Esophagus muscularis mucosa (tissue), 4 donors: ENCODE results near the gene SIGLEC8.

ENCODE experiments used
- EP300 ChIP-seq: sonication (generic); formaldehyde crosslinking; IDR thresholded peaks from one replicate; pipeline ENCODE4 v1.6.1; 2017; ENCODE audit warnings: antibody characterized with exemption
- POLR2A ChIP-seq: fragments of 450-650 bp; IDR thresholded peaks from one replicate; pipeline ENCODE4 v1.6.1; 2017; ENCODE audit warnings: antibody characterized with exemption, moderate library complexity, mild to moderate bottlenecking, low read depth
- POLR2AphosphoS5 ChIP-seq, 2 donors: sonication (generic); formaldehyde crosslinking; IDR thresholded peaks; one replicate each; pipeline ENCODE4 v1.6.1; 2017; ENCODE audit warnings: antibody characterized with exemption in 2 of 2
- TF ChIP-seq, protein P1 (sequence below), 3 experiments: fragments of 200-600 bp in 2 of 3; fragments of 450-650 bp in 1 of 3; sonication (generic) in 2 of 3; IDR thresholded peaks; one replicate each; pipeline ENCODE4 v1.5.1; 2017 to 2019; ENCODE audit warnings: antibody characterized with exemption in 3 of 3, mild to moderate bottlenecking in 2 of 3, moderate library complexity in 1 of 3

- TF ChIP-seq, protein P1, sequence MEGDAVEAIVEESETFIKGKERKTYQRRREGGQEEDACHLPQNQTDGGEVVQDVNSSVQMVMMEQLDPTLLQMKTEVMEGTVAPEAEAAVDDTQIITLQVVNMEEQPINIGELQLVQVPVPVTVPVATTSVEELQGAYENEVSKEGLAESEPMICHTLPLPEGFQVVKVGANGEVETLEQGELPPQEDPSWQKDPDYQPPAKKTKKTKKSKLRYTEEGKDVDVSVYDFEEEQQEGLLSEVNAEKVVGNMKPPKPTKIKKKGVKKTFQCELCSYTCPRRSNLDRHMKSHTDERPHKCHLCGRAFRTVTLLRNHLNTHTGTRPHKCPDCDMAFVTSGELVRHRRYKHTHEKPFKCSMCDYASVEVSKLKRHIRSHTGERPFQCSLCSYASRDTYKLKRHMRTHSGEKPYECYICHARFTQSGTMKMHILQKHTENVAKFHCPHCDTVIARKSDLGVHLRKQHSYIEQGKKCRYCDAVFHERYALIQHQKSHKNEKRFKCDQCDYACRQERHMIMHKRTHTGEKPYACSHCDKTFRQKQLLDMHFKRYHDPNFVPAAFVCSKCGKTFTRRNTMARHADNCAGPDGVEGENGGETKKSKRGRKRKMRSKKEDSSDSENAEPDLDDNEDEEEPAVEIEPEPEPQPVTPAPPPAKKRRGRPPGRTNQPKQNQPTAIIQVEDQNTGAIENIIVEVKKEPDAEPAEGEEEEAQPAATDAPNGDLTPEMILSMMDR (IDR thresholded peaks at IDR 0.05): no peak
- TF ChIP-seq POLR2AphosphoS5 (IDR thresholded peaks at IDR 0.05): no peak
- no peak for TF ChIP-seq POLR2A
- no peak for TF ChIP-seq EP300
Measured at GRCh38 chr19:51501594-51502263, 43.5 kb upstream of the SIGLEC8 start, which contains the start of gene SIGLEC12.
